NCI-H82 treated with DMSO at 0.1 percent for 48 hours (cell line): Measurements from ENCODE around the gene SLC12A5.
"Not testable (repeated sequence)": the region's sequence is repeated elsewhere in the genome, so short reads cannot be mapped to it uniquely, and the experiment has no call there.

Experiments used
- DNase-seq: peaks from one replicate; lab custom pipeline; 2025; ENCODE audit not compliant: unreplicated experiment; lab: John Stamatoyannopoulos, UW

Gene SLC12A5

DNA sequence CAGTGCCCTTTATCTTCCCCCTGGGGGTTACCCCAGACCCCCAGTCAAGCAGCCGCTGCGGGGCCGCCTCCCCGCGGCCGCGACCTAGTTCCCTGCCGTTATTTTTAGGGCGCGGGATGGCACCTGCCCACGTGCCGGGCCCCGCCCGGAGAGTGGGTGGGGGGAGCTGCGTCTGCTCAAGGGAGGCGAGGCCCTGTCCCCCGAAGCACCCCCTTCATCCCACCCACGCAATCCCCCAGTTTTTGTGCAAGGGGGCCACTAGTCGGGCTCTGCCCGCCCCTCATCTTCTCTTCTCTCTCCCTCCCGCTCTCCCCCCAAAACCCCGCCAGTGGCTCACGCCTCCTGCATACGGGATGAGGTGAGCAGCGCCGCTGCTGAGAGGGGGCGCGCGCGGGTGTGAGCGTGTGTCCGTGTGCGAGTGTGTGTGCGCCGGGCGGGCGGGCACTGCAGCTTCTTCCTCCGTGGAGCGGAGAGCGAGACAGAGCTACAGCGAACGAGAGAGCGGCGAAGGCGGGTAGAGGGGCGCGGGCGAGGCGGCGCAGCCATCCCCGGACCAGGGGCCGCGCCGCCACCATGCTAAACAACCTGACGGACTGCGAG is at the start of gene SLC12A5:
TSS of gene SLC12A5 (plus strand) at position 444 of the 600 bp plus-strand sequence. CDS start at position 574, 130 bp downstream.
- no peak for DNase-seq

DNA sequence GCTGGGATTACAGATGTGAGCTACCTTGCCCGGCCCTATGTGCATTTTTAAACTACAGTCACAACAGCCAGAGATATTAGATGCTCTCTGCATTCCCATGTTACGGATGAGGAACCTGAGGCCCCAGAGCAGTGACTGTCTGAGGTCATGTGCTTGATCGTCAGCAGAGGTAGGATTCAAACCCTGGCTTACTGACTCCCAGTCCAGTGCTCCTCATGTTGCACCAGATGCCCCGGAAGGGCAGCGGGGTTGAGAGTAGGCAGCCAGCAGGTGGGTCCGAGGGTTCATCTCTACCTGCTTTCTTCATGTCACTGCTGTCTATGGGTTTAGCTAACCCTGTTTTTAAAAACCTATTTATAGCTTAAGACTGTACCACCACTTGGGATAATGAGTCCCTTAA is 47.8 kb upstream of the SLC12A5 start:
- DNase-seq: no peak

DNA sequence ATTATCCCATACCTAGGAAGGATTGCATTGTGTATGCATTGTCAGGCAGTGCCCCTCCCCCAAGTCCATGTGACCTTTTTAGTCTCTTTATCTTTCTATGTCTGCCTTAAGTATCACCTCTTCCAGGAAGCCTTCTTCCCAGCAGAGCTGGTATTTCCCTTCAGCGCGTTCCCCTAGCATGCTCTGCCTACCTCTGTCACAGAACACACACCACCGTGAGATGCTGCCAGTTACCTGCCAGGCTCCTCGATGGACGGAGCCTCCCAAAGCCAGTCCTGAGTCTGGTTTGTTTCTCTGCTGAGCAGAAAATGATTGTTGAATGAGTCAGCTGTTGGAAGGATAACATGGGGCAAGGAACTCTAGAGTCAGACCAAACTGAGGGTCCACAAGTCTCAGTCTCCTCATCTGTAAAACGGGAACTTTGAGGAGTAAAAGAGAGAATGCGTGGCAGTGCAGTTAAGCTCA is 45.7 kb upstream of the SLC12A5 start:
- no peak for DNase-seq

DNA sequence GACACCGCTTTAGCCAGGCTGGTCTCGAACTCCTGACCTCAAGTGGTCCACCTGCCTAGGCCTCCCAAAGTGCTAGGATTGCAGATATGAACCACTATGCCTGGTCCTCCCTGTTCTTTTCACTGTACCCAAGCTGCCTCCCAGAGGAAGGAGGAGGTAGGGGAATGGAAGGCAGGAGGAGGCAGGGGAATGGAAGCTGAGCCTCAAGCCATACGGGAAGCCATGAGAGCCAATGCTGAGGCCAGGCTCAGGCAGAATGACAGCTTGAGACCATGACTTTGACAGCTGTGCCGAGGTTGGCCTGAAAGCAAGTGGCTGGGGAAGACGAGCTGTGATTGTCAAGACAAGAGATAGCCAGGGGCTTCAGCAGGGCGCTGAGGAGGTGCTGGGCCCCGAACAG is 43.4 kb upstream of the SLC12A5 start:
- DNase-seq: peak; percentile 29

DNA sequence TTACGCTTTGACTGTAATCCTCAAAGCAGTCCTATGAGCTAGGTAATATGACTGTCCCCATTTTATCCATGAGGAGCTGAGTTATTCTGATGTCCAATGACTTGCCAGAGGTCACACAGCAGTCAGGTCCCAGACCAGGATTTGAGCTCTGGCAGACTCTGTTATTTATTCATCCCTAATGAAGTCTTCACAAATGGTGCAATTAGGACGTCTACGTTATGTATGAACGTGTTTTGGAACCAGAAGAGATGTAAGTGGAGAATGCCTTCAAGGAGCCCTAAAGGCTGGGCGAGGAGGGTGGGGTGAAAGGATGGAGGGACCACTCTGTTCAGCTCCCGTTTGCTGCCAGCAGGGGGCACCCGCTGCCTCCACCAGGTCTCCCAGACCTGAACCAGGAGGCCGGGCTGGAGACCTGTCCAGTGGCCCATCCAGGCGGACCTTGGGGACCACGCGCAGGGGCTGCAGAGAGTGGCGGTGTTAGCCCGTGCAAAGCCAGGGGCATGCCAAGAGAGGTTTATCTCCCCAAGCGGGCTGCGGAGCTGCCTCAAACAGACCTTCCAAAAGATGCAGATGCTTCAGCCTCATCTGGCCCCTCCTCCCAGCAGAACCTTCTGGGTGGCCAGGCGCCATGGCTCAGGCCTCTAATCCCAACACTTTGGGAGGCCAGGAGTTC is 41.8 kb upstream of the SLC12A5 start:
- peak; percentile 32 for DNase-seq

DNA sequence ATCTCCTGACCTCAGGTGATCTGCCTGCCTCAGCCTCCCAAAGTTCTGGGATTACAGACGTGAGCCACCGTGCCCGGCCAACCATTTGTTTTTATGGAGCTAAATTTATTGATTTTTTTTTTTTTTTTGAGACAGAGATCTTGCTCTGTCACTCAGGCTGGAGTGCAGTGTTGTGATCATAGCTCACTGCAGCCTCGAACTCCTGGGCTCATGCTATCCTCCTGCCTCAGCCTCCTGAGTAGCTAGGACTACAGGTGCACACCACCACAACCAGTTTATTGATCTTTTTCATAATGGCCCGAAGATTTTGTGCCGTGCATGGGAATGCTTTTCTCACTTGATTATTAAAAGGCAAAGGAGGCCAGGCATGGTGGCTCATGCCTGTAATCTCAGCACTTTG is 40.2 kb upstream of the SLC12A5 start:
- DNase-seq: not testable (repeated sequence)

DNA sequence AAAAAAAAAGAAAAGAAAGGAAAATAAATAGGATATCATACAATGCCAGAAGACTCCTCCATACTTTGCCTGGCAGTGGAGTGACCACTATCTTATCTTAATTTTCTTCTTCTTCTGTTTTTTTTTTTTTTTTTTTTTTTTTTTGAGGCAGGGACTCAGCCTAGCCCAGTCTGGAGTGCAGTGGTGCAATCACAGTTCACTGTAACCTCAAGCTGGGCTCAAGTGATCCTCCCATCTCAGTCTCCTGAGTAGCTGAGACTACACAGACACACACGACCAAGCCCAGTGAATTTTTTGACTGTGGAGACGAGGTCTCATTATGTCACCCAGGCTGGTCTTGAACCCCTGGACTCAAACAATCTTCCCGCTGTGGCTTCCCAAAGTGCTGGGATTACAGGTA is 37.4 kb upstream of the SLC12A5 start:
- no peak for DNase-seq

DNA sequence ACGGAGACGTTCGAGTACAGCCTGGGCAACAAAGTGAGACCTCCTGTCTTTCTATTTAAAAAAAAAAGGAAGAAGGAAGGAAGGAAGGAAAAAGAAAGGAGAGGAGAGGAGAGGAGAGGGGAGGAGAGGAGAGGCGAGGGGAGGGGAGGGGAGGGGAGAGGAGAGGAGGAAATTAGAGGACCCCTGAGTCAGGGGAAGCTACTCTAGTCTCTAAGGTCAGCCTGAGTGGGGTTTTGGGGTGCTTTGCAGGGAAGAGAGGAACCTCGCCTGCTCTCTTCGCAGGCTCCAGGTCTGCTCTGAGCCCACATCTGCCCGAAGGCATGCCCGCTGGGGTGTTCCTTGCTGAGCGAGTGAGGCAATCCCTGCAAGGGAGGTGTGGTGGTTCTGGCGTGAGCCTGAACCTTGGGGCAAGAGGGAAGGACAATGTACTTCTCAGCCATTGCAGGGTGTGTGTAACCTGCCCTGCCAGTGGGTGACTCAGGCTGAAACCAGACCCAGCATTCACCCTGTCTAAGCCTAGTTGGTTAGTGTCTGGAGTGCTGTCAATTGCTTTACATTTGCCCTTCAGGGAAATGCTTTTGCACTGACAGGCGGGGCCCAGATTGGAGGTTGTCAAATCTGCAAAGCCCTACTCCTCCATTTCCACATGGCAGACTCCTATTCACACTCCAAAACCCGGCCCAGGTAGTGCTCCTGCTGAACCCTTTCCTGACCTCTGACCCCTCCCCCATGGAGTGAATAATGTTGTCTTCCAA is 35.6 kb upstream of the SLC12A5 start:
- no peak for DNase-seq

DNA sequence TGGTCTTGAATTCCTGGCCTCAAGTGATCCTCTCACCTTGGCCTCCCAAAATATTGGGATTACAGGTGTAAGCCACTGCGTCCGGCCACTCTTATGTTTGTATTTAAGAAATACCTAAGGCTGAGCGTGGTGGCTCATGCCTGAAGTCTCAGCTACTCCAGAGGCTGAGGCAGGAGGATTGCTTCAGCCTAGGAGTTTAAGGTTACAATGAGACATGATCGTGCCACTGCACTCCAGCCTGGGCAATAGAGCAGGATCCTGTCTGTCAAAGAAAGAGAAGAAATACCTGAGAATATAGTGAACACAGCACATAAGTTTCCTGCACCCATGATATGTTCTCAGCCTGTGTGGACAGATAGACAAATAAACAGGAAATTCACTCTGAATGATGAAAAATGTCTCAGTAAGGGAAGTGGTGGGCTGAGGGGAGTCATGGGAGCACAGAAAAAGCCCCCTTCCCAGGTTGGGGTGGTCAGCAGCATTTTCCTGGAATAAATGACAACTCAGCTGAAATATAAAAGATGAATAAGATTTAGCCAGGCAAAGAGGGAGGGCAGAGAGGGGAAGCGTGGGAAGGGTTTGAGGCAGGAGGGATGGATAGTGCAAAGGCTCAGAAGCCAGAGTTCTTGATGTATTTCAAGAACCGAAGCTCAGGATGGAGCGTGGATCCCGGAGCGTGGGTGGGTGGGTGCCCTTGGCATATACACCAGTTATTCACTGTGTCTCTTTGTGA is 34.1 kb upstream of the SLC12A5 start:
- DNase-seq: no peak

DNA sequence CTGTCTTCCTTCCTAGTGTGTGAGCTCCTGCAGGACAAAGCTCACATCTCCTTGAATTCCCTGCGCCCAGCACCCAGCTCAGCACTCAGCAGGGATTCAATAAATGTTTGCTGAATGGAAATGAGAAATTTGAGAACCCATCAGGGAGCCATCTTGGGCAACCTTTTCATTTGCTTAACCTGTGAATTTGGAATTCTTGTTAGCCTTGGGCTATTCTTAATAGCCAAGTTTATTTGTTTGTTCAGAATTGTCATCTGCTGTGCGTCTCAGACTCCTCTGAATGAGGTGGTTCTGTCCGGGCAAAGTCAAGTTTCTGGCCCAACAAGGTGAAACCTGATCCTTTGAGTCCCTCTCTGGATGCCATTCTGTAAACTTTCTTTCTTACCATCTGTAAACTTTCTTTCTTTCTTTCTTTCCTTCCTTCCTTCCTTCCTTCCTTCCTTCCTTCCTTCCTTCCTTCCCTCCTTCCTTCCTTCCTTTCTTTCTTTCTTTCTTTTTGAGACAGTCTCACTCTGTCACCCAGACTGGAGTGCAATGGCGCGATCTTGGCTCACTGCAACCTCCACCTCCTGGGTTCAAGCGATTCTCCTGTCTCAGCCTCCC is 33.4 kb upstream of the SLC12A5 start:
- not testable (repeated sequence) for DNase-seq

DNA sequence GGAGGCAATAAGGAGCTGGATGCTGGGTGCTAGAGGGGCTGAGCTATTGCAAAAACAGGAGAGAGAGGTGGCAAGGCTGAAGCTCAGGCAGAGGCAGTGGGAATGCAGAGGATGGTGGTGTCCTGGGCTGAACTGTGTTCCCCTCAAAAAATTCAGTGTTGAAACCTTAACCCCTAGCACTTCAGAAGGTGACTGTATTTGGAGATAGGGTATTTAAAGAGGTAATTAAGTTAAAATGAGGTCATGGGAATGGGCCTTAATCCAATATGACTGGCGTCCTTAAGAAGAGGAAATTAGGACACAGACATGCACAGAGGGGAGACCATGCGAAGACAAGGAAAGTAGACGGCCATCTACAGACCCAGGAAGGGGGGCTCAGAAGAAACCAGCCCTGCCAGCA is 31.8 kb upstream of the SLC12A5 start:
- DNase-seq: peak; percentile 66

DNA sequence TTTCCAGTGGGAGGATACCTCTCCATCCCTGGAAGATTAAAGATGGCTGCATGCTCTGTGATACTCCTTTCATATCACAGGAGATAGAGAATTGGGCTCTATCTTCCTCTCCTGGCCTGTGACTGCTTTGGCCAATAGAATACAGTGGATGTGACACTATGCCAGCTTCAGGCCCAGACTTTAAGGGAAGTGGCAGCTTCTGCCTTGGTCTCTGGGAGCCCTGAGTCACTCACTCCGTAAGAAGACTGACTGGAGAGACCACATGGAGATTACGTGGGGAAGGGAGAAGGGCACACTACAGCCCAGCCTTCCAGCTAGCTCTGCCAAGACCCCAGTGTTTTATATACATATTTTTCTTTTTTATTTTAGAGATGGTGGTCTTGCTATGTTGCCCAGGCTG is 30.7 kb upstream of the SLC12A5 start:
- DNase-seq: no peak

DNA sequence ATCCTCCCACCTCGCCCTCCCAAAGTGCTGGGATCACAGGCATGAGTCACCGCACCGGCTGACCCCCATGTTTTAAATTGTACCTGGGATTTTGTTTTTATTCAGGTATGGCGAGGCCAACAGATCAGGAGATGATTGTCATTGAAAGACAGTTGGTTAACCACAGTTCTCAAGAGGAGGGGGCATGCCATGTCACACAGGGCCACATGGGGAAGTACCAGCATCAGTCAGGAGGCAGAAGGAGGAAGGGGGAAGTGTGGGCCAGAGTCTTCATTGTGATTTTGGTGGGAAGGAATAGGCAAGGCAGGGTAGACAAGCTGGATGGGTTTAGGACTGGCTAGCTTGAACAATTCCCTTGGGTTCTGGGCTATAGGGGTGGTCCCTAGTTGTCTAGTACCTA is 30.3 kb upstream of the SLC12A5 start:
- DNase-seq: no peak

DNA sequence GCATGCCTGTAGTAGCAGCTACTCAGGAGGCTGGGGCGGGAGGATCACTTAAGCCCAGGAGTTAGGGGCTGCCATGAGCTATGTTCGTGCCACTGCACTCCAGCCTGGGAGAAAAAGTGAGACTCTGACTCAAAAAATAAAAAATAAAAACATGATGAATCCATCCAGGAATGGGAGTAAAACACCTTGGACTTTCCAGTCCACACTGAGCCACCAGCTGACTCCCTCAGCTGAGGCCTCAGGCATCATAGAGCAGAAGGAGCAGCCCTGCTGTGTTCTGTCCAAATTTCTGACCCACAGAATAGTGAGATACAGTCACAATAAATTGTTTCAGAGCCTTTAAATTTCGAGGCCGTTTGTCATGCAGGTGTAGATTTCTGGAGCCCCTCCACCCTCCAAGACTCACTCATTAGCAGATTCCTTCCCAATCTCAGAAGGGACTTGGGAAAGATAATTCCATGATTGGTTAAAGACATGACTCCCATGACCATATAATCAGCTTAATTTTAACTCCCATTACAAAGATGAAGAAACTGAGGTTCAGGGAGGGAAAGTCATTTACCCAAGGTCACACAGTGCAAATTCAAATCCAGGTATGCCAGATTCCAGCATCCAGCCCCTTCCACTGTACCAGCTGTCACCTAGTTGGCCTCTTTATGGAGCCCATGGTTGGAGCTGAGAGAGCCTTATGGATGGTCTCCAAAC is 29.3 kb upstream of the SLC12A5 start:
- DNase-seq: no peak

DNA sequence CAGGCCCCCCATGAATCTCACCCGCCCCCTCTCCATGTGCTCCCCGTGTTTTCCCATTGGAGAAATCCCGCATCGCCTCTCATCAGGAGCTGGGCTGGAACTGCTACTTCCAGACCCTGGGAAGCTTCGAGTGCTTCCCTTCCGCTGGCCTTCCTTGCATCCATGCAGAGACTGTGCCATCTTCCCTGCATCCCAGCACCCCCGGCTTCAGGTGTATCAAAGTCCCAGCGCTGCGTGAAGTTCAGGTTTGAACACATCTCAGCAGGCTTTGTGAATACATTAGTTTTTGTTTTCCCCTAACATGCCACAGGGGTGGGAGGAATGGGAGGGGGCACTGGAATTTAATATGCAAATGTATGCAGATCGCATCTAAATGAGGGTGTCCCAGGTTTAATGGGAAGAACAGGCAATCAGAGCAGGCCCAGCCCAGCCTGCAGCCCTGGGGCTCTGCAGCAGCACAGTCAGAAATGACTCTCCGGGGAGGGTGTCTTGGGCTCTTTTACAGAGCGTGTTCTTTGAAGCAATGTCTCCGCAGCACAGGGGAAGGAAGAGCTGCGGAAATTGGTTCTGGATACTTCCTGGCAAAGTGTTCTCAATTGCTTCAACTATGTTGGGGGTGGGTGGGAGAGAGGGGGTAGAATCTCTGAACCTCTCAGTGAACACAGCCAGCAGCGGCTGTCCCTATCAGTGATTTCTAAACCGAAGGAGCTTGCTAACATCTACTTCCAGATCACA is 28.6 kb upstream of the SLC12A5 start:
- DNase-seq: no peak

DNA sequence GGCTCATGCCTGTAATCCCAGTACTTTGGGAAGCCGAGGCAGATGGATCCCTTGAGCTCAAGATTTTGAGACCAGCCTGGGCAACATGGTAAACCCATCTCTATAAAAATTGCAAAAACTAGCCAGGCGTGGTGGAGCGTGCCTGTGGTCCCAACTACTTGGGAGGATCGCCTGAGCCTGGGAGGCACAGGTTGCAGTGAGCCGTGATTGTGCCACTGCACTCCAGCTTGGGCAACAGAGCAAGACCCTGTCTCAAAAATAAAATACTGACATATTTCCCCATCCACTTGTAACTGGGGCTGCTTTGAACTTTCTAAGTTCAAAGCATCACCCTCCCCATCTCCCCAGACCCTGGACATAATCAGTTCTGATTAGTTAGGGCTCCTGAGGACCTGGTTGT is 27.5 kb upstream of the SLC12A5 start:
- DNase-seq: no peak

DNA sequence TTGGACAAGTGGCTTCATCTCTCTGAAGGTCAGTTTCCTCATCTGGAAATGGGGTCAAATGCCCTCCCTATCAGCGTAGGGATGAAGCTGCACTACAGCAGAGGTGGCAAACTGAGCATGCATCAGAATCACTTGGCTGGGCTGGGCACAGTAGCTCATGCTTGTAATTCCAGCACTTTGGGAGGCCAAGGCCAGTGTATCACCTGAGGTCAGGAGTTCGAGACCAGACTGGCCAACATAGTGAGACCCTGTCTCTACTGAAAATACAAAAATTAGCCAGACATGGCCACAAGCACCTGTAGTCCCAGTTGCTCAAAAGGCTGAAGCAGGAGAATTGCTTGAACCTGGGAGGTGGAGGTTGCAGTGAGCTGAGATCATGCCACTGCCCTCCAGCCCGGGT is 27.0 kb upstream of the SLC12A5 start:
- DNase-seq: no peak

DNA sequence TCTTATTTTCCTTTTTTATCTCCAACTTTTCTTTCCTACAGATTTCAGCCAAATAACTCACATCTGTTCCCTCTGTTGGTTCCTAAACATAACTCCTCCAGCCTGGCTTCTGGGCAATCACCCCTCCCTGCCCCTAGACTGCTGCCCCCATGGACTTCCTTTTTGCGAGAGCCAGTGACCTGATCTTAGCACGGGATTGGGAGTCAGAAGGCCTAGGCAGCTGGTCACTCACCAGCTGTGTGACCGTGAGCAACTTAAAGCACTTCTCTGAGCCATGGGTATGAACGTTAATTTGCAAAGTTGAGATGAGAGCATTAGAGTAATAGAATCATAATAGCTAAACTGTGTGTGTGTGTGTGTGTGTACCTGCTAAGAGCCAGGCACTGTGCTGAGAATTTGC is 24.8 kb upstream of the SLC12A5 start:
- DNase-seq: no peak

DNA sequence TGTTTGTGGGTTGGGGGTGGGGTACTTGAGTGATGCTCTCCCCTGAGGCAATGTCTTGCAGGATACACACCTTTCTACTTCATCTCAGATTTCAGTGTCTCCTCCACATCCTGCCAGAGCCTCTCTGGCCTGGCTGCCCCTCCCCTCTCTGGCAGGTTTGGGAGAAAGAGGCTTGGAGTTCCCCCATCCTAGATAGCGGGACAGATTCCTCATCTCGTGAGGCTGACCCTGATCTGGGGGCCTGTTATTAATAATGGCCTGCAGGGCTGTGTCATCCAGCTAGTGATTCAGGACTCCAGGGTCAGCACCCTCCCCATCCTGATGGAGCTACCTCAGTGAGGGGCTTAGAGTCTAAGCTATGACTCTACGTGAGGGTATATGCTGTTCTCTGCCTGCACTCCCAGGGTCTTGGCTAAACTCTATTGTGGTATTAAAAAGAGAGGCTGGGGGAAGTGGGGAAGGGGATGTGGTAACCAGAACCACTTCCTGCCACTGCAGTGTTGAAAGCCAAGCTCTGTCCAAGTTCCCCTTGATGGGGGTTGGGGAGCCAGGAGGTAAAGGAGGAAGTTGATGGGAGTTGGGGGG is 24.0 kb upstream of the SLC12A5 start:
- DNase-seq: no peak
